Activated naive CD8-positive, alpha-beta T cell (primary cell): ENCODE measurements around the gene CNGA3.
"Not testable (repeated sequence)": the region's sequence is repeated elsewhere in the genome, so short reads cannot be mapped to it uniquely, and the experiment has no call there.

Experiments
- H3K27ac Mint-ChIP-seq: one replicate; pipeline ENCODE4 v1.8.0; 2021; ENCODE audit warnings: mixed read lengths
- H3K27me3 Mint-ChIP-seq: one replicate; pipeline ENCODE4 v1.8.0; 2021; ENCODE audit warnings: mixed read lengths
- H3K36me3 Mint-ChIP-seq: one replicate; pipeline ENCODE4 v1.8.0; 2021; ENCODE audit warnings: mixed read lengths
- H3K4me1 Mint-ChIP-seq: one replicate; pipeline ENCODE4 v1.8.0; 2021; ENCODE audit warnings: low read depth, mixed read lengths
- H3K4me3 Mint-ChIP-seq: one replicate; pipeline ENCODE4 v1.8.0; 2021; ENCODE audit warnings: mild to moderate bottlenecking, mixed read lengths
- H3K9me3 Mint-ChIP-seq: one replicate; pipeline ENCODE4 v1.8.0; 2021; ENCODE audit warnings: low read depth, mixed read lengths

CNGA3 gene

DNA sequence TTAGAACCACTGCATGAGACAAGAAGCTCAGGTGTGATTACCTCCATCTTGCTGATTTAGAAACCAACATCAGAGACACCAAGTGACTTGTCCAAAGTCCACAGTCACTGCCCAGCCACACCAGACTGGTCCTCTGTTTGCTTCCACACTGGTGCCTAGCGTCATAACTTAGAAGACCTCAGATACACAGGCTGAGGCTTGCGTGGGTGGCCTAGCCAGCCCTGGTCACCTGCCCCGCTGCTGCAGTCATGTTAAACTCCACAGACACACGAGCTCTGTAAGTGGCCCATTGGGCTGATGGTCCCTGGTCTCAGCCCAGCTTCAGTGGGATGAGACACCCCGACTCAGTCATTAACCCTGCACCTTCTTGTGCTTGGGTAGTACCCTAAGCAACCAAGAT is 47.1 kb downstream of the CNGA3 start:
- Mint-ChIP-seq H3K9me3 (no peaks in the 10 kb centered on the region), H3K27me3 (peaks cover 6% of the 10 kb centered on the region), H3K4me1 (no peaks in the 10 kb centered on the region), H3K4me3 (no peak overlapping the region), H3K27ac (no peak overlapping the region), H3K36me3 (peaks cover 2% of the 10 kb centered on the region)

DNA sequence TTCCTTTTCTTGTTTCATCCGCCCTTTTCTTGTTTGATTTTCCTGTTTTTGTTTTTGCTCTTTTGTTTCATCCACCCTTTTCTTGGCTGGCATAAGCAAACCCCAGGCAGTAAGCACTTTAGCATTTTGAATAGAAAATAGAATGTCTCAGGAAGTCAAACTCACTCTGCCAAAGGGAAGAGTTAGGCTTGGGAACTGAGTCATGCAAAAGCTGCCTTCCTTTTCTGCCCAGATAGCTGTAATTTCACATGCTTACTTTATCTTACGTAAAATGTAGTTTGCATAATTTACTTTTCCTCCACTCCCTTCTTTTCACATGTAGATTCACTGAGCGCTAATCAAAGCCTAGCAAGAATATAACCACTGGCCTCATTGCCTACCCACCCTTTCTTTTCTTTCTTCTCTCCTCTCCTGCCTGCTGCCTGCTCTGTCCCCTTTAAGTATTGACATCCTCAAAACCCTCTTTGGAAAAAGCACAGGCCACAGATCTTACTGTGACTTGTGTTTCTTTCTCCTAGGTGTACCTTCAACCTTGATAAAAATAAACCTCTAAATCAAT is 48.4 kb downstream of the CNGA3 start:
- no peaks in the 10 kb centered on the region for H3K4me1 Mint-ChIP-seq
- H3K27me3 Mint-ChIP-seq = peaks cover 14% of the 10 kb centered on the region
- no peak overlapping the region for H3K4me3 Mint-ChIP-seq
- no peak overlapping the region for H3K27ac Mint-ChIP-seq
- H3K36me3 Mint-ChIP-seq = peaks cover 2% of the 10 kb centered on the region
- no peaks in the 10 kb centered on the region for H3K9me3 Mint-ChIP-seq

DNA sequence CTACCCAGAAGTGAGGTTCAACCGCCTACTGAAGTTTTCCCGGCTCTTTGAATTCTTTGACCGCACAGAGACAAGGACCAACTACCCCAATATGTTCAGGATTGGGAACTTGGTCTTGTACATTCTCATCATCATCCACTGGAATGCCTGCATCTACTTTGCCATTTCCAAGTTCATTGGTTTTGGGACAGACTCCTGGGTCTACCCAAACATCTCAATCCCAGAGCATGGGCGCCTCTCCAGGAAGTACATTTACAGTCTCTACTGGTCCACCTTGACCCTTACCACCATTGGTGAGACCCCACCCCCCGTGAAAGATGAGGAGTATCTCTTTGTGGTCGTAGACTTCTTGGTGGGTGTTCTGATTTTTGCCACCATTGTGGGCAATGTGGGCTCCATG is 49.7 kb downstream of the CNGA3 start:
- peaks cover 17% of the 10 kb centered on the region for H3K27me3 Mint-ChIP-seq
- H3K27ac Mint-ChIP-seq = no peak overlapping the region
- no peaks in the 10 kb centered on the region for H3K9me3 Mint-ChIP-seq
- H3K4me1 Mint-ChIP-seq = no peaks in the 10 kb centered on the region
- no peak overlapping the region for H3K4me3 Mint-ChIP-seq
- peaks cover 2% of the 10 kb centered on the region for H3K36me3 Mint-ChIP-seq

DNA sequence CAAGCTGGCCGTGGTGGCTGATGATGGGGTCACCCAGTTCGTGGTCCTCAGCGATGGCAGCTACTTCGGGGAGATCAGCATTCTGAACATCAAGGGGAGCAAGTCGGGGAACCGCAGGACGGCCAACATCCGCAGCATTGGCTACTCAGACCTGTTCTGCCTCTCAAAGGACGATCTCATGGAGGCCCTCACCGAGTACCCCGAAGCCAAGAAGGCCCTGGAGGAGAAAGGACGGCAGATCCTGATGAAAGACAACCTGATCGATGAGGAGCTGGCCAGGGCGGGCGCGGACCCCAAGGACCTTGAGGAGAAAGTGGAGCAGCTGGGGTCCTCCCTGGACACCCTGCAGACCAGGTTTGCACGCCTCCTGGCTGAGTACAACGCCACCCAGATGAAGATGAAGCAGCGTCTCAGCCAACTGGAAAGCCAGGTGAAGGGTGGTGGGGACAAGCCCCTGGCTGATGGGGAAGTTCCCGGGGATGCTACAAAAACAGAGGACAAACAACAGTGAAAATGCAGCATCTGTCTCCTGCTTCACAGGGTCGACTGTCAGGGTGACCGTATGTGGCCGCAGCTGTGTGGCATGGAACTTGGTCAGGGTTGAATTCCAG is 50.6 kb downstream of the CNGA3 start:
- Mint-ChIP-seq H3K36me3 (peaks cover 2% of the 10 kb centered on the region), H3K27ac (no peak overlapping the region), H3K9me3 (no peaks in the 10 kb centered on the region), H3K27me3 (peaks cover 17% of the 10 kb centered on the region), H3K4me3 (no peak overlapping the region), H3K4me1 (no peaks in the 10 kb centered on the region)

DNA sequence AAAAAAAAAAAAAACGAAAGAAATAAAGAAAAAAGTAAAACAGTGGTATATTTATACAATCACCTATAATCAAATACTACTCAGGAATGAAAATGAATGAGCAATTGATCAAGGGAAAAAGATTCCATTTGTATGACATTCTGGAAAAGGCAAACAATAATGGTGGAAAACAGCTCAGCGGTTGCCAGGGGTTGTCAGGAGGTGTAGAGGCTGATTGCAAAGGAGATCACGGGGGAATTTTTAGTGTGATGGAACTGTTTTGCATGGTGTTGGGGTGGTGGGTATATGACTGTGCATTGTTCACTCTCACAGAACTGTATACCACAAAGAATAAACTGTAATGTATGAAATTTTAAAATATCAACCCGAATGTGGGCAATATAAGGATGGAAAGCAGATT is 52.9 kb downstream of the CNGA3 start:
- peaks cover 2% of the 10 kb centered on the region for H3K36me3 Mint-ChIP-seq
- peaks cover 17% of the 10 kb centered on the region for H3K27me3 Mint-ChIP-seq
- no peak overlapping the region for H3K4me3 Mint-ChIP-seq
- no peak overlapping the region for H3K27ac Mint-ChIP-seq
- H3K9me3 Mint-ChIP-seq = no peaks in the 10 kb centered on the region
- no peaks in the 10 kb centered on the region for H3K4me1 Mint-ChIP-seq

DNA sequence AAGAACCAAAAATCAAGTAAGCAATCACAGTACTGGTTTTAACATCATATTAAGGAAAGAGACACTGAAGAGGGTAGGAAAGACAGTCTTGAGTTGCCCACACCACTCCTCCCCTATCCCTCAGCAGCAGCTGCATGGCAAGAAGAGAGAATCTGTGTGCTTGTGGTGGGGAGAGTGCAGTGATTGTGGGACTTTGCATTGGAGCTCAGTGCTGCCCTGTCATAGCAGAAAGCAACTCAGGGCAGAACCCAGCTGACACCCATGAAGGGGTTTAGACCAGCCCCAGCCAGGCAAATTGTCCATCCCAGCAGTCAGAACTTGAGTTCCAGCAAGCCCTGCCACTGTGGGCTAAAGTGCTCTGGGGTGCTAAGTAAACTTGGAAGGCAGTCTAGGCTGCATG is 57.6 kb downstream of the CNGA3 start:
- Mint-ChIP-seq H3K4me3 (no peak overlapping the region), H3K27me3 (peaks cover 9% of the 10 kb centered on the region), H3K9me3 (no peaks in the 10 kb centered on the region), H3K4me1 (no peaks in the 10 kb centered on the region), H3K27ac (no peak overlapping the region), H3K36me3 (no peaks in the 10 kb centered on the region)

DNA sequence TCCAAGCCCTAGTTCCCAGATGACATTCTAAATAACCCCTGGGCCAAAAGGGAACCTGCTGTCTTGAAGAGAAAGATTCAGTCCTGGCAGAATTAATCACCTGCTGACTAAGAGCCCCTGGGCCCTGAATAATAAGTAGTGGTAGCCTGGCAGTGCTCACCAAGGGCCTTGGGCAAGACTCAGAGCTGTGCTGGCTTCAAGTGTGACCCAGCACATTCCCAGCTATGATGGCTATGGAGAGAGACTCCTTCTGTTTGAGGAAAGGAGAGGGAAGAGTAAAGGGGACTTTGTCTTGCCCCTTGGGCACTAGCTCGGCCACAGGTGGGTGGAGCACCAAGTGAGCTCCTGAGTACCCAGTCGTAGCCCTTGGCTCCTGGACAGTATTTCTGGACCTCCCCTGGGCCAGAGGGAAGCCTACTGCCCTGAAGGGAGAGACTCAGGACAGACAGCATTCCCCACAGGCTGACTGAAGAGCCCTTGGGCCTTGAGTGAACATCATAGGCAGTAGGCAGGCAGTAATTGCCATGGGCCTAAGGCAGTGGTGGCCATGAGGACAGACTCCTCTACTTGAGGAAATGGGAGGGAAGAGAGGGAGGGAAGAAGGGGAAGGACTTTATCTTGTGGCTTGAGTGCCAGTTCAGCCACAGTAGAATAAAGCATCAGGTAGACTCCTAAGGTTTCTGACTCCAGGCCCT is 58.4 kb downstream of the CNGA3 start:
- no peak overlapping the region for H3K4me3 Mint-ChIP-seq

DNA sequence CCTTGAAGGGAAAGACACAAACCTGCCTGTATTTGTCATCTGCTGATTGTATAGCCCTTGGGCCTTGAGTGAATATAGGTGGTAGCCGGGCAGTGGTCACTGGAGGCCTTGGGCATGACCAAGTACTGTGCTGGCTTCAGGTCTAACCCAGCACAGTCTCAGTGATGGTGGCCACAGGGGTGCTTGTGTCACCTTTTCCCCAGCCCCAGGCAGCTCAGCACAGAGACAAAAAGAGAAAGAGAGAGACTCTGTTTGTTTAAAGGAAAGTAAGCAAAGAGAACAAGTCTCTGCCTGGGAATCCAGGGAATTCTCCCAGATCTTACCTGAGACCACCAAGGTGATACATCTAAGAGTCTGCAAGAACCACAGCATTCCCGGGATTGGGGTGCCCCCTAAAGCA is 59.0 kb downstream of the CNGA3 start:
- Mint-ChIP-seq H3K27me3 (peaks cover 3% of the 10 kb centered on the region), H3K4me1 (no peaks in the 10 kb centered on the region), H3K36me3 (no peaks in the 10 kb centered on the region), H3K4me3 (no peak overlapping the region), H3K9me3 (no peaks in the 10 kb centered on the region), H3K27ac (no peak overlapping the region)

More for the DNA sequence above, 58.4 kb downstream of the CNGA3 start:
- H3K27ac Mint-ChIP-seq = no peak overlapping the region
- H3K9me3 Mint-ChIP-seq = no peaks in the 10 kb centered on the region
- H3K27me3 Mint-ChIP-seq = peaks cover 4% of the 10 kb centered on the region
- H3K36me3 Mint-ChIP-seq = no peaks in the 10 kb centered on the region
- no peaks in the 10 kb centered on the region for H3K4me1 Mint-ChIP-seq

DNA sequence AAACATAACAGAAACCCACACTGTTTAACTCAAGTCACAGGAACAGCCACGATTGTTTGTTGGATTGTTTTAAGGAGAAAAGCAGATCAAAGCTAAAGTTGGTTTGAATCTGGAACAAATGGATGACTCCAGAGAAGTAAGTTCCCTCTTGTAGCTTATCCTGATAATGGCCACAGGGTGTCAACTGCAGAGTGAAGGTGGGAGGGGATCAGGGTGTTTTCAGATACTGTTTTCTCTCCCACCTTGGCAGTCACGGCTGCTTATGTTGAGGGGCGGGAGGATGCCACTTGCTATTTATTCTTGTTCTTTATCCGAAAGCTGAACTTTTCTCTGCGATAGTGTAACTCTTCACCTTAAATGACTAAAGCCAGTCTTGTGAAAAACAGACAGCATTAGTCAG is 61.9 kb downstream of the CNGA3 start:
- no peak overlapping the region for H3K4me3 Mint-ChIP-seq
- H3K27me3 Mint-ChIP-seq = no peaks in the 10 kb centered on the region
- no peaks in the 10 kb centered on the region for H3K9me3 Mint-ChIP-seq
- H3K27ac Mint-ChIP-seq = no peak overlapping the region
- H3K4me1 Mint-ChIP-seq = peaks cover 6% of the 10 kb centered on the region
- no peaks in the 10 kb centered on the region for H3K36me3 Mint-ChIP-seq

DNA sequence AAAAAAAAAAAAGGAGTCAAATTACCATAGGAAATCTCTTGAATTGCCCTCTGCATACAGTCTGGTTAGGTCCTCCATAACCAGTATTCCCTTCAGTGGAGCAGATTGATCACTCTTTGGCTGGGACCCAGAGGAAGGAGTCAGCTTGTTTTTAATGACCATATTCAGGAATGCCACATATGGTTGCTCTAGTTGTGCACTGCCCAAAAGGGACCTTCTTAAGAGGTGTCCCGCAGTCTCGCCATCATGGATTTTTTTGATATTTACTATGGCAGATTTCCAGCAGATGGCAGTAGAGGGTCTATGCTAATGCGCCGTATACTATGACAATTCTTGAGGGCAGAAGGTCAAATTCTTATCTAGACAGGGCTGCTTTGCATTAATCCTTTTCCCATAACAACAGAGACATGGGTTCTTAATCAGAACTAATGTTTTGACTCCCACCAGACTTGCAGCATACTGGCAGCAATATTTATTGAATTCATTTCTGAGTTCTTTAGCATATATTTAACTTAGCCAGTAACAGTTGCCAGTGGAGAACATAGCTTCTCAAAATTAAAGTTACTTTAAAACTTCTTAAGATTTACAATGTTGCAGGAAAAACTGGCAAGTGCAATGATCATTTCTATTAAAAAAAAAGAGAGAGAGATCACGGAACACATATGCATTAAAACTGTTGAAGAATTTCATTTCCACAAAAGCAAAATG is 66.6 kb downstream of the CNGA3 start:
- Mint-ChIP-seq H3K36me3 (no peaks in the 10 kb centered on the region), H3K4me1 (peaks cover 20% of the 10 kb centered on the region), H3K9me3 (no peaks in the 10 kb centered on the region), H3K27ac (no peak overlapping the region), H3K4me3 (no peak overlapping the region), H3K27me3 (no peaks in the 10 kb centered on the region)

DNA sequence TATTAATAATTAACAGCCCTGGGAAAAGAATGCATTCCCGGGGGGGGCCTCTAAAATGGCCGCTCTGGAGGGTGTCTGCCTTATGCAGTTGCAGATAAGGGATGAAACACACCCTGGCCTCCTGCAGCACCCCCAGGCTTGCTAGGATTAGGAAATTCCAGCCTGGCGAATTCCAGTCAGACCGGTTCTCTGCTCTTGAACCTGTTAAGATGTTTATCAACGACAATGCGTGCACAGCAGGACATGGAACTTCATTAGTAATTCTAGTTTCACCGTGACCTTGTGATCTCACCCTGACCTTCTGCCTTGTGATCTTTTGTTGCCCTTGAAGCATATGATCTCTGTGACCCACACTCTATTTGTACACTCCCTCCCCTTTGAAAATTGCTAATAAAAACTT is 68.0 kb downstream of the CNGA3 start:
- H3K4me3 Mint-ChIP-seq, H3K9me3 Mint-ChIP-seq, H3K27me3 Mint-ChIP-seq, H3K36me3 Mint-ChIP-seq, H3K27ac Mint-ChIP-seq: not testable (repeated sequence)
- peaks cover 20% of the 10 kb centered on the region for H3K4me1 Mint-ChIP-seq

DNA sequence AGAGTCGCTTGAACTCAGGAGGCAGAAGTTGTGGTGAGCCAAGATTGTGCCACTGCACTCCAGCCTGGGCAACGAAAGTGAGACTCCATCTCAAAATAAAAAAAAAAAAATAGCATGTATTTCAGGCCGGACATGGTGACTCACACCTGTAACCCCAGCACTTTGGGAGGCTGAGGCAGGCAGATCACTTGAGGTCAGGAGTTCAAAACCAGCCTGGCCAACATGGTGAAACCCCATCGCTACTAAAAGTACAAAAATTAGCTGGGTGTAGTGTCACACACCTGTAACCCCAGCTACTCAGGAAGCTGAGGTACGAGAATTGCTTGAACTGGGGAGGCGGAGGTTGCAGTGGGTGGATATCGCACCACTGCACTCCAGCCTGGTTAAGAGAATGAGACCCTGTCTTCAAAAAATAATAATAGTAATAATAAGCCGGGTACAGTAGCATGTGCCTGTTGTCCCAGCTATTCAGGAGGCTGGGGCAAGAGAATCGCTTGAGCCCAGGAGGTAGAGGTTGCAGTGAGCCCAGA is 69.5 kb downstream of the CNGA3 start:
- peaks cover 20% of the 10 kb centered on the region for H3K4me1 Mint-ChIP-seq
- not testable (repeated sequence) for H3K9me3 Mint-ChIP-seq, H3K27ac Mint-ChIP-seq, H3K4me3 Mint-ChIP-seq, H3K36me3 Mint-ChIP-seq, H3K27me3 Mint-ChIP-seq

DNA sequence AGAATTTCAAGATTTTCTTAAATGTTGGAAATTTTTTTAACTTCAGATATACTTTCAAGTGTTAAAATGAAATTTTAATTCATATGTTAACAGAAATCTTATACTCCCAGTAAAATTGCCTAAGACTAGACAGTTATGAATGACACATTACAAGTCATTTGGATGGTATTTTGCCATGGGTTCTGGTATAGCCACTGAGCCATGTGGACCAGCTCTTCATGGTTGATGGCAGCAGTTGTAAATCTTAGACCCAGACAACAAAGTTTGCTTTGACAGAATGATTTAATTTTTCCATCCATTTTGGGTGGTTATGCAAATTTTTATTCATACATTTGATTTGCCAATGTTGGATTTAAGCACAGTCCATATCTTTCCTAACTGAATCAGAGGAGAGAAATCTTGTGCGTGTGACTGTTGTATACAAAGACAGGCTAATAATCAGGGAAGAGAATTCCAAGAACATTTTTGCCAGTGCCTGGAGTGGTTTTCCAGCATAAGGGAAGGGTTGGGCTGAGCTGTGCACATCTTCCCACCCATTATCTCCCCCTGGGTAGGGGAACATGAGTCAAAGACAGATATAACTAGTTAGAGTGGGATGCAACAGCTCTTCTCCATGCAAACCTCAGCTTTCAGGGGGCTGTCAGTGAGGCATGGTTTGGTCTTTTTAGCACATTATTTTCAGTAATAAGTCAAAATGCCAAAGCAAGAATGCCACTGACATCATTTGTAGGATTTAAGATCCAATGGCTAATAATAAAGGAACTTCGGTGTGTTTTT is 70.3 kb downstream of the CNGA3 start:
- H3K27ac Mint-ChIP-seq = peak overlapping the region; percentile 34
- no peaks in the 10 kb centered on the region for H3K9me3 Mint-ChIP-seq
- no peaks in the 10 kb centered on the region for H3K27me3 Mint-ChIP-seq

DNA sequence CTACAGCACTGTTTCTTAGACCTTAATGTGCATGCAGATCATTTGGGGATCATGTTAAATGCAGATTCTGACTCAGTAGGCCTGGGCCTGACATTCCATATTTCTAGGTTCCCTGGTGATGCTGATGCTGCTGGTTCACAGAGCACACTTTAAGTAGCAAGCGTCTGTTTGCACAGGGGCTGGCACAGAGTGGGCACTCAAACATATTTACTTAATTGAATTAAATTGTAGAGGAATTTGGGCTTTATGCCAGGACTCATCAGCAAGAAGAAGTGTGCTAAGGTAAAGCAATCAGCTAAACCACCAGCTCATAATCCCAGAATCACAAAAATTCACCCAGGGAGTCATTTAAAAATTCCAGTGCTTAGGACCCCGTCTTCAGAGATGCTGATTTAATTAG is 73.3 kb downstream of the CNGA3 start:
- Mint-ChIP-seq H3K36me3 (peaks cover 4% of the 10 kb centered on the region), H3K9me3 (peaks cover 5% of the 10 kb centered on the region), H3K4me3 (no peak overlapping the region), H3K27me3 (no peaks in the 10 kb centered on the region), H3K27ac (no peak overlapping the region), H3K4me1 (peaks cover 14% of the 10 kb centered on the region)

More for the DNA sequence above, 70.3 kb downstream of the CNGA3 start:
- Mint-ChIP-seq H3K4me1 (peaks cover 20% of the 10 kb centered on the region), H3K4me3 (no peak overlapping the region), H3K36me3 (no peaks in the 10 kb centered on the region)
